OCI-LY1 (cell line): ENCODE data around the gene DOCK10.

Experiments used
- H2AFZ ChIP-seq: fragments of 200-600 bp; sonication (generic), shearing (Covaris generic); 2 replicates; pipeline ENCODE4 v1.6.0; 2014; ENCODE audit warnings: antibody characterized with exemption, mild to moderate bottlenecking, low read length
- H3F3A ChIP-seq: fragments of 200-600 bp; sonication (generic), shearing (Covaris generic); 2 replicates; pipeline ENCODE4 v1.6.0; 2014; ENCODE audit warnings: mild to moderate bottlenecking, antibody characterized with exemption, low read length, moderate library complexity; ENCODE audit not compliant: insufficient read depth
- H3K27ac ChIP-seq: fragments of 200-600 bp; sonication (generic); 2 replicates; pipeline ENCODE4 v1.5.1; 2014; ENCODE audit warnings: low read length, mixed run types, mild to moderate bottlenecking, low read depth; ENCODE audit not compliant: poor library complexity, severe bottlenecking
- H3K27me3 ChIP-seq: fragments of 200-600 bp; sonication (generic); 2 replicates; pipeline ENCODE4 v1.6.0; 2014; ENCODE audit warnings: antibody characterized with exemption, mild to moderate bottlenecking, low read length, moderate library complexity; ENCODE audit not compliant: insufficient read depth
- H3K36me3 ChIP-seq: fragments of 200-600 bp; sonication (generic); 2 replicates; pipeline ENCODE4 v1.6.1; 2014; ENCODE audit warnings: mild to moderate bottlenecking, antibody characterized with exemption, low read length, moderate library complexity, mixed read lengths; ENCODE audit not compliant: insufficient read depth
- H3K4me1 ChIP-seq: fragments of 200-600 bp; sonication (generic); 2 replicates; pipeline ENCODE4 v1.5.1; 2014; ENCODE audit warnings: mild to moderate bottlenecking, low read length, moderate library complexity; ENCODE audit not compliant: insufficient read depth, severe bottlenecking
- H3K4me2 ChIP-seq: fragments of 200-600 bp; sonication (generic), shearing (Covaris generic); 2 replicates; pipeline ENCODE4 v1.6.1; 2014; ENCODE audit warnings: low read length
- H3K4me3 ChIP-seq: fragments of 200-600 bp; sonication (generic); 2 replicates; pipeline ENCODE4 v1.5.1; 2014; ENCODE audit warnings: low read length, low read depth, mild to moderate bottlenecking, mixed read lengths; ENCODE audit not compliant: poor library complexity, severe bottlenecking
- H3K79me2 ChIP-seq: fragments of 200-600 bp; shearing (Covaris generic); 2 replicates; pipeline ENCODE4 v1.6.1; 2016; ENCODE audit warnings: mixed run types, low read length, mixed read lengths; ENCODE audit not compliant: insufficient read depth
- H3K9ac ChIP-seq: fragments of 200-600 bp; sonication (generic), shearing (Covaris generic); 2 replicates; pipeline ENCODE4 v1.6.1; 2014; ENCODE audit warnings: mild to moderate bottlenecking, low read length, mixed read lengths
- H3K9me2 ChIP-seq: fragments of 200-600 bp; sonication (generic), shearing (Covaris generic); 2 replicates; pipeline ENCODE4 v1.6.1; 2014; ENCODE audit warnings: low read depth, mild to moderate bottlenecking, low read length, mixed read lengths
- H3K9me3 ChIP-seq: fragments of 200-600 bp; shearing (Covaris generic); 2 replicates; pipeline ENCODE4 v1.6.1; 2014; ENCODE audit warnings: low read length, mixed read lengths
- H4K20me1 ChIP-seq: fragments of 200-600 bp; sonication (generic), shearing (Covaris generic); 2 replicates; pipeline ENCODE4 v1.6.0; 2016; ENCODE audit warnings: mild to moderate bottlenecking, low read length; ENCODE audit not compliant: insufficient read depth
- CTCF ChIP-seq: fragments of 200-600 bp; sonication (generic), shearing (Covaris generic); IDR thresholded peaks from 2 replicates; pipeline ENCODE4 v1.5.1; 2017; ENCODE audit warnings: mild to moderate bottlenecking, antibody characterized with exemption, low read length, moderate library complexity, mixed read lengths
- EZH2 ChIP-seq: fragments of 200-600 bp; sonication (generic), shearing (Covaris generic); IDR thresholded peaks from 2 replicates; pipeline ENCODE4 v1.8.0; 2017; ENCODE audit warnings: borderline replicate concordance, mixed run types, mild to moderate bottlenecking, antibody characterized with exemption, low read length, moderate library complexity, mixed read lengths

DOCK10 gene

GRCh38 chr2:224969633-224970260 lies 72.5 kb downstream of the DOCK10 start:
- H3K9me3 ChIP-seq, result no peaks in the 10 kb centered on the region
- H3K4me1 ChIP-seq, result peaks cover 27% of the 10 kb centered on the region
- no peak overlapping the region for H3K9ac ChIP-seq

GRCh38 chr2:224969095-224969494 lies 73.2 kb downstream of the DOCK10 start:
- H3K4me2 ChIP-seq, result no peak overlapping the region

More at GRCh38 chr2:224969633-224970260, 72.5 kb downstream of the DOCK10 start:
- no peak overlapping the region for H3K27ac ChIP-seq
- H3K36me3 ChIP-seq, result no peaks in the 10 kb centered on the region
- no peak overlapping the region for H3K4me3 ChIP-seq
- H3K27me3 ChIP-seq, result no peaks in the 10 kb centered on the region
- H3K9me2 ChIP-seq, result no peaks in the 10 kb centered on the region
- no peaks in the 10 kb centered on the region for H3F3A ChIP-seq
- H4K20me1 ChIP-seq, result no peaks in the 10 kb centered on the region
- H3K4me2 ChIP-seq, result peak overlapping the region; percentile 9; the same call in 1 of the 2 replicates
- H2AFZ ChIP-seq, result peak overlapping the region; percentile 30
- TF ChIP-seq EZH2 (no peak), CTCF (no peak)
- H3K79me2 ChIP-seq, result no peaks in the 10 kb centered on the region

GRCh38 chr2:224968051-224968450 lies 74.2 kb downstream of the DOCK10 start:
- Histone ChIP-seq H3F3A (no peaks in the 10 kb centered on the region), H3K79me2 (no peaks in the 10 kb centered on the region), H2AFZ (no peak overlapping the region), H3K4me2 (no peak overlapping the region), H4K20me1 (no peaks in the 10 kb centered on the region), H3K27ac (no peak overlapping the region), H3K4me3 (no peak overlapping the region), H3K9me2 (no peaks in the 10 kb centered on the region), H3K4me1 (peaks cover 14% of the 10 kb centered on the region), H3K36me3 (no peaks in the 10 kb centered on the region), H3K9ac (no peak overlapping the region), H3K9me3 (no peaks in the 10 kb centered on the region), H3K27me3 (no peaks in the 10 kb centered on the region)
- TF ChIP-seq EZH2 (no peak), CTCF (no peak)

More at GRCh38 chr2:224969095-224969494, 73.2 kb downstream of the DOCK10 start:
- H3K27me3 ChIP-seq, result no peaks in the 10 kb centered on the region
- H3K9me3 ChIP-seq, result no peaks in the 10 kb centered on the region
- H3K79me2 ChIP-seq, result no peaks in the 10 kb centered on the region
- H3K9ac ChIP-seq, result no peak overlapping the region
- no peak overlapping the region for H3K27ac ChIP-seq
- no peaks in the 10 kb centered on the region for H4K20me1 ChIP-seq
- no peak for TF ChIP-seq EZH2
- no peak for TF ChIP-seq CTCF
- H3K9me2 ChIP-seq, result no peaks in the 10 kb centered on the region
- no peaks in the 10 kb centered on the region for H3K36me3 ChIP-seq
- peaks cover 25% of the 10 kb centered on the region for H3K4me1 ChIP-seq
- no peaks in the 10 kb centered on the region for H3F3A ChIP-seq
- 0 out of 2 replicates have a peak overlapping the region, but pooled peaks have one; percentile 30 for H2AFZ ChIP-seq
- no peak overlapping the region for H3K4me3 ChIP-seq
